OCI-M2 (cell line): ENCODE measurements around the gene ENTPD8.
"Not testable (repeated sequence)": the region's sequence is repeated elsewhere in the genome, so short reads cannot be mapped to it uniquely, and the experiment has no call there.

Experiments
- DNase-seq: peaks from one replicate; lab custom pipeline; 2025; ENCODE audit not compliant: unreplicated experiment; lab: John Stamatoyannopoulos, UW

ENTPD8 gene

DNA sequence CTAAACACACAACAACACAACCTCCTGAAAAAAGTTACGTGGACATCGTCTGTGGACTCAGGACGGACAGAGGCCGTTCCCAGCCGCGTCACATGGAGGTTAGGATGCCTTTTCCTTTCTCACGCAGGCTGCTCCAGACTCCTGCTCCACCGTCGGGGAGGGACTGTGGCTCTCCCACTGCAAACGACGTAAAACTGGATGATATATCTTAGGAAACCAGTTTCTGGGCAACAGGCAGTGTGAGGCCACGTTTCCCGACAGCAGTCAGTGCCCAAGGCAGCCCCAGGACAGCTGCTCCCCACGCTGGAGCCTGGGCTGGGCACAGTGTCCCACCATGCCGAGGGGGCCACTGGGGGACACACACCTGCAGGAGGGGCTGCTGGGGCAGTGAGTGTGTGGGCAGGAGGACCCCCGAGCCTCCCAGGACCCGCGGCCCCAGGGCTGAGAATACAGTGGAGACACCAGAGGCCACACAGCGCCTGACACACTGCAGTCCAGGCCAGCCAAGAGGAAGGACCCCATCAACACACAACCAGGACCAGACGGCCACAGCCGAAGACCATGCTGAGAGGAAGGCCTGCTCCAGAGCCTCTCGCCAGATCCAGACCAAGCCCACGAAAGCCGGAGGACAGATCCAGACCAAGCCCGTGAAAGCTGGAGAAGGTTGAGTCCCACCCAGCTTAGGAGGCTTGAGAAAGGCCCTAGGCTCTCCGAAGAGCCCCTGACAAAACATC is 44.4 kb downstream of the ENTPD8 start:
- DNase-seq = no peak

DNA sequence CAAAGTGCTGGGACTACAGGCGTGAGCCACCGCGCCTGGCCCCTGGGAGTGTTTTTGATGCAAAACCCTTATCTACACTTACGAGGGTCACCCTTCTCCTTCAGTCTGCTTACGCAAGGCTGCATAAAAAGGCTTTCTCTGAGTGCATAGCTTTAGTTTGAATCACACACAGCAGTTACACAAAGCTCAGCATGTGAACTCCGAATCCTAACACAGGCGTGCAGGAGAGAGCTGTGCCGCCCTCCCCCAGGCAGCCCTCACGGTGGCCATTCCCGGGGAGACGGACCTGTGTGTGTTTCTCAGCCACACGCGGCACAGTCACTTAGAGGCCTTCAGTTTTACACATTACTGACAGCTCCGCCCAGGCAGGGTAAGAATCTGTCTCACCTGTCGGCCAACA is 44.9 kb downstream of the ENTPD8 start:
- DNase-seq = no peak

DNA sequence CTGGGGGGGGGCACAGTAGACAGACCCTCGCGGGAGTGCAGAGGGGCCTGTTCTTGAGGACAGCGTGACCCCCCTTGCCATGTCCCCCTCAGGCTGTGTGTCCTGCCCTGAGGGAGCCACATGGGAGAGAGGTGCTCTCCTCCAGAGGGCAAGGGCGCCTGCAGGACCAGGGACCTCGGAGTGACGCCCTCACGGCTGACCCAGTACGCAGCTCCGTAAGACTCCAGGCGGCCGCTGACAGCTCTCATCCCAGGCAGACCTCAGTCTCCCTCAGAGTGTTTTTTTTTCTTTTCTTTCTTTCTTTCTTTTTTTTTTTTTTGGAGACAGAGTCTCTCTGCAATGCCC is 45.5 kb downstream of the ENTPD8 start:
- no peak for DNase-seq

DNA sequence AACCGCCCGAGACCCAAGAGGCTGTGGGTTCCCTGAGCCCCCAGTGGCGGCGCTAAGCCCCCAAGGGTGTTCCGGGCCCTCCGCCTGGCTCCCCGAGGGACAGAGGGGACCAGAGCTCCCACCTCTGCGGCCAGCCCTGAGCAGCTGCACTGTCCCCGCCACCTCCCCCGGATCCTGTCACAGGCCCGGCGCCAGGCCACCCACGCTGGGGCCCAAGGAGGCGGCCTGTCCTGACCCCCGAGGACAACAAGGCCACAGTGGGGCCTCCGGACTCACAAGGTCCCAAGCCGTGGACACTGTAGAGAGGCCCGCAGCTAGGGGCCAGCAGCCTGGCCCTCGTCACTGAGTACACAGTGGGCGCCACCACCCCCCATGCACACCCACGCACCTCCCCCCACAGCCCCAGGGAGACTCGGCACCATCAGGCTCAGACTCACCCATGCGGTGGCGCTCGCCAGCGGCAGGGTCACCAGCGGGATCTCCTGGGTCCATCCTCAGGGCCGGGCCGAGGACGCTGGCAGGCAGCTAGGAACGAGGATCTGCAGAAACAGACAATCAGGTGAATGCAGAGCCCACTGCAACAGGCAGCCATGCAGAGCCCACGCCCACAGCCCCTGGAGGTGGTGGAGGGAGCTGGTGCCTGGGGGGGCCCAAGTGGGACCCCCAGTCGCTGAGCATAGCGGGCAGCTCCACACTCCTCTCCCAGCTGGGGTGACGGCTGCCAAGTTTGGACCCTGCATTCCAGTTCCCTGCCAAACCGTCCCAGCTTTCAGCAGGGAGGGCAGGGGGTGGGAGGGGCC is 46.1 kb downstream of the ENTPD8 start:
- no peak for DNase-seq

DNA sequence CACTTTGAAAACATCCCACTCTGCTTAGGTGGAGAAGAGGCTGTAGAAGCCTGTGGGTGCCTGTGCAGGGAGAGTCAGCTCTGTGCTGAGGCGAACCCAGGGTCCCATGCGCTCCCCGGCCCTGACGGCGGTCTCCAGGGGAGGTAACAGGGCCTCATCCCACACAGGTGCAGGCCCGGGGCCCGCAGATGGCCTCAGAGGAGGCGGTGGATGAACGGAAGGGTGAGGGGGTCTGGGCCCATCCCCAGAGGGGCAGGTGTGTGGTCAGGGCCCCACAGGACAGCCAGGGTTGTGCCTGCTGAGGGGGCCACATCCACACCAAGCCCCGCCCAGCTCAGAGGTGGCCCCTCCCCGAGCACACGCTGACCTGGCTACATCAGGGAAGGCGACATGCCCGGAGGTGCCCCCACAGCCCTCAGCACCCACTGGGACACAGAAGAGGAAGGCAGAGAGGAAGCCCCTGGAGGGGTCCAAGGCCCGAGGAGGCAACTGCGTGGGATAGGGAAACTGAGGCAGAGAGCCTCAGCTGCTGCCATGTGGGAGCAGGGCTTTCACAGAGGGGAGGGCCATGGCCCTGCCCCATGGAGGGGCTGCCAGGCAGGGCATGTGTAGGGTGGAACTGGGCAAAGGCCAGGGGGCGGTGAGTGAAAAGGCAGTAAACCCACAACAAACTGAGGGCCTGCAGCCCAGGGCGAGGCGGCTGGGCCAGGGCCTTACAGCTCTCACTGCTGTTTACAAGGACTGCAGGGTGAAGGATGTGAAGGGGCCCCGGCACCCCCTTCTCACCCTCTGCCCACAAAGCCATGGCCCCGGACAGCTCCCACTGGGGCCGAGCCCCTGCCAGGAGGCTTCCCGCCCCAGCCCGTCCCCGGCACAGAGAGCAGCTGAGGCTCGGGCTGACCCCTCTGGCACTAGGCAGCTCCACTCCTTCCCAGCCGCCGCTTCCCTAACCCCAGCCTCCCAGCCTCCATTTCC is 47.7 kb downstream of the ENTPD8 start:
- no peak for DNase-seq

DNA sequence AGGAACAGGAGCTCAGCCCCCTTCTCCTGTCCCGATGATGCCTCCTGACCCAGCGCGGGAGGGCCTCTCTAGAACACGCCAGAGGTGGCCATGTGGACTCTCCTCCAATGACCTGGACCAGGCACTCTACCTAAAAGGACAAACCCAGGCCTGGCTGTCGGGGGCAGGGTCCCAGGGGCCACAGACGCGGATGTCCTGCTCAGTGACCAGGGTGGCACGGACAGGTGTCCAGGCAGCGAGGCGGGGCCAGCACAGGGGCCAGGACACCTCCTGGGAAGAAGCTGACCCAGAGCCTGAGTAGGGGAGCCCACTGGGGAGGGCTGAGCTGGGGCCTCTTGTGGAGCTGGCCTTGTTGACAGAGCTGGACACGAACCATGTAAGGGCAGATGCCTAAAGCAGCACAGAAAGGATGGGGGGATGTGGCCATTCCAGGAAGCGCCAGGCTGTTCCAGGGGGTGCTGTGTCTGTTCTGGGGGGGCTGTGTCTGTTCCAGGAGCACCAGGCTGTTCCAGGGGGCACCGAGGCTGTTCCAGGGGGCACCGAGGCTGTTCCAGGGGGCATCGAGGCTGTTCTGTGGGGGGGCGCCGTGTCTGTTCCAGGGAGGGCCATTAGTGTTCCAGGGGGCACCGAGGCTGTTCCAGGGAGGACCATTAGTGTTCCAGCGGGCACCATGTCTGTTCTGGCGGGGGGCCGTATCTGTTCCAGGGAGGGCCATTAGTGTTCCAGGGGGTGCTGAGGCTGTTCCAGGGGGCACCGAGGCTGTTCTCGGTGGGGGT is 48.7 kb downstream of the ENTPD8 start:
- no peak for DNase-seq

DNA sequence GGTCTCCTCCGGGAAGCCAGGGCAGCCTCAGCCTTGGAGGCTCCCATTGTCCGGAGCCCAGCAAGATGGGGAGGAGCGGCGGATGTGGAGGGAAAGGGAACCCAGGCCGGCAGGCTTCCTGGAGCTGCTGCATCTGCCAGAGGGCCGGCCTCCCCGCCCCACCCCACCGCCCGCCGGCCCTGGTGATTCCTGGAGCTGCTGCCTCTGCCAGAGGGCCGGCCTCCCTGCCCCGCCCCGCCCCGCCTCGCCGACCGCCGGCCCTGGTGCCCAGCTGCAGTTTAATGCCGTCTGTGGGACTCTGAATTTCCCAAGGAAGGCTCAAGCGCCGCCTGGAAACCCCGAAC is 49.8 kb downstream of the ENTPD8 start:
- DNase-seq = no peak

DNA sequence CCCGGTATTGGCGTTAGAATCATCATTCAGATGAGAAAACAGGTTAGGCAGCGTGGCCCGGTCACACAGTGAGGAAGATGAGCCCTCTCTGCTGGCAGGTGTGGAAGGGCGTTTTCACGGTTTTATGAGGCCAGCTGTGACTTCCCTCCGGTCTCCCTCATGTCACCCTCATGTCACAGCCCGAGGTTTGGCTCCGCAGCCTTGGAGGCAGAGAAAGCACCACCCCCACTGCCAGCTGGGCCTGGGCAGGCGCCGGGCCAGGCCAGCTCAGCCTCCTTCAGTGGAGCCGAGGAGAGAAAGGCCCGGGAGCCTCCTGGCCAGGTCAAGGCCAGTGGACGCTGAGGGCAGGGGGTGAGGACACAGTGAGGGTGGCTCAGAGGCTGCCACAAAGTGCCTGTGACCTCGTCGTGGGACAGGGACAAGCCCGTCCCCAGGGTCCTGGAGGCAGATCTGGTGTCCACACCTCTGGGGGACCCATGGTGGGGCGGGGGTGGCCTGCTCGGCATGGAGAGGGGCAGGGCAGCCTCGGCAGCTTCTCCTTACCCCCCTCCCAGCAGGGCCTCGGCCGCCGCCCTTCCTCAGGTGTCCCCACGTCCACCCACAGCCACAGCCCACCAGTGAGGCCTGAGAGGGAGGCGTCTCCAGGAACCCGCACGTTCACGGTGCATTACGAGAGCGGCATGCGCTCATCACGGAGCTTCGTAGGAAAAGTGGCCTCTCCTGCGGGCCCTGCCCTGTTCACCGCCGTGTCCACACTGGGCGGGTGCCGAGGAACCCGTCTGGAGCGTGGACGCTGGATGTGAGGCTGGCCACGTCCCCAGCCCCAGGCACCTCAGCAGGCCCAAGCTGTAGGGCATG is 50.4 kb downstream of the ENTPD8 start:
- no peak for DNase-seq

DNA sequence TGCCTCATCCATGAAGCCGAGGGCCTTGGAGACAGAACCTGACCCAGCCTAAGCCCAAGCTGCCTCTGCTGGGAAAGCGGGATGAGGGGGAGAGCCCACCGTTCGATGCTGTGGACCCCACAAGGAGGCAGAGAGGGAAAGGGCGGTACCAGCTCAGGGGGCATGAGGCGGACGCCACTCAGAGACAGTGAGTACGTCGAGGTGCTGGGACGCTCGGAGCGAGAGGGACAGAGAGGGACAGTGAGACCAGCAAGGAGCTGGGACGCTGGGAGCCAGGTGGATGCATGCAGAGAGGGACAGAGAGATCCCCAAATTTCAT is 51.8 kb downstream of the ENTPD8 start:
- no peak for DNase-seq

DNA sequence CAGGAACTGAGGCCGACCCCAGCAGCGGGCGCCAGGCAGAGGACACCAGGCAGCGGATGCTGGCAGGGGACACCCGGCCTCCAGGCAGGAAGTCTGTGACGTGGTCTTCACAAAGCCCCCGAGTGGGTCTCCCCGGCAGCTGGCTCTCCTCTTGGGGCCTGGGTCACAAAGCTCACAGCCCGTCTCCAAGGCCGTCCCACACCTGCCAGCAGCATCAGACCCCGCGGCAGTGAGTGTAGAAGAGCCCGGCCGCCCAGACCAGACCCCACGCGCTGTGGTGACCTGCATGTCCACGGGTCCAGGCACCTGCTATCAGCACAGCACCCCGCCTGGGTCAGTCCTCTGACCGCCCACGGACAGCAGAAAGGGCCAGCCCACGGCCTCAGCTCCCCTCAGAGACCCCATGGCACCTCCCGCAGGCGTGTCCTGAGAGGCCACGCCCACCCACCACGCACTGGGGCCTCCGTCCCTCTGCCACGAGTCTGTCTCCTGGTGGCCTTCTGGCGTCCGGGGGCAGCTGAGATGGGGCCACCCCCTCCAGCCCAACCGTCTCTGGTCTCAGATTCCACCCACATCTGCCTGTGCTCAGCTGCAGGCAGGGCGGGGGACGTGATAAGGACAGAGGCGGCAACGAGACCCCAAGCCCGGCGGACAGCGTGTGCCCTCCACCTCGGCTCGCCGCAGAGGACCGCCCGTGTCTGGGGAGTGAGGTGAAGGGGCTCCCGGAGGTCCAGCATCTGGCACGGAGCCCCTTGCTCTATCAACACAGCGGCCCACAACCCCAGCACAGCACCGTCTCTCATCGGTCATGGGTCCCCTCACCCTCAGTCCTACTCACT is 52.3 kb downstream of the ENTPD8 start:
- no peak for DNase-seq

DNA sequence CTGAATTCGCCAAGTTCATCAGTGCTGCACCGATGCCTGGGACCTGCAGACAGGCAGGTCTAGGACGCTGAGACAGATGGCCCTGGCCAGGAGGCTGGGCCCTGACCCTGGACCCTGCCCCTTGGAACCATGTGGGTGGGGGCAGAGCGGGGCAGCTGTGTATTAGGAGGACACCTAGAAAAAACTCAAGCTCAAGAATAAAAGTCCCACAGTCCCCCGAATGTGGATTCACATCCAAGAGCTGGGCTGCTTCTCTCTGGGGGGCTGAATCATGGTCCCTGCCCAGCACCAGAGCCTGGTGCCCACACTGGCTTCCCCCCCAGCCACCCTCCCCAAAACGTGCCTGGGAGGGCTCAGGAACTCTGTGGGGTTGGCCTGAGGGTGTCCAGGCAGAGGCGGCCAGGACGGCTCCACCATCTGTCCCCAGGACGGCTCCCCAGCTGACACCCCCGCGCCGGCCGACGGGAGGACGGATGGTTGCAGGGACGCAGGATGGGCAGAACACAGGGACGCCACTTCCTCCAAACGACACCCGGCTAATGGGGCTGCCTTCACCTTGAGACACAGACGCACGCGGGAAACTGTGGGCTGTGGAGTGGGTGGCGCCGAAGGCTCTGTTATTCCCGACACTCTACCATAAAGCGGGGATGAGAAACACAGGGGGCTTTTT is 53.1 kb downstream of the ENTPD8 start:
- DNase-seq = no peak

DNA sequence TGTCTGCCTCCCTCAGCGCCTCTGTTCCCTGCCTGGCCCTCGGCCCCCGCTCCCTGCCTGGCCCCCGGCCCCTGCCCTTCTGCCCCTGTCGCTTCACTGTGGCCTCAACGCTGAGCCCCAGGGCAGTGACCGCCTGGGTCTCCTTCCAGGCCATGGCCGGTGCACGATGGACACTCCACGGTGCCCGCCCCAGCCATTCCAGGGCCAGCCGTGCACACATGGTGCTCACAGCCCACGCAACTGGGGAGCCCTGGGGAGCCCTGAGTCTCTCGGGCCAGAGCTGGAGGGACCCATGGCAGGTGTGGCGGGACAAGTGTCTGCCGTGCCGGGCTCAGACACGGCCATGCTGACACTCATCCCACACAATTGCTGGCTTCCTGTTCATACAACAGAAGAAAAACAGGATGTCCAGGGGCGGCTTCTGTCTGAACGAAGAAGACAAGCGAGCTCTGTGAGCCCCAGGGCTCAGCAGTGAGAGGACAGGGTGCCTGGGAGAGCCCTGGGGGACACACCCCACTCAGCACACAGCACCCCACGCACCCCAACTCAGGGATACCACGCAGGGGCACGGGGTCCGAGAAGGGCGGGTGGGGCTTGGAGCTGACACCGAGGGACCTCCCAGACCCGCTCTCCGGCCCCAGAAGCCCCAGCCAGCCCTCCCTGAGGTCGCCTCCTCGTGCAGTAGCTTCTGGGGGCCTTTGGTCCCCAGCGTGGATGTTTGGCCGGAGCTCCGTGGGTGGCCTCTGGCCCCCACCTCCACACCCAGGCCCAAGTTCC is 53.9 kb downstream of the ENTPD8 start:
- DNase-seq = no peak

DNA sequence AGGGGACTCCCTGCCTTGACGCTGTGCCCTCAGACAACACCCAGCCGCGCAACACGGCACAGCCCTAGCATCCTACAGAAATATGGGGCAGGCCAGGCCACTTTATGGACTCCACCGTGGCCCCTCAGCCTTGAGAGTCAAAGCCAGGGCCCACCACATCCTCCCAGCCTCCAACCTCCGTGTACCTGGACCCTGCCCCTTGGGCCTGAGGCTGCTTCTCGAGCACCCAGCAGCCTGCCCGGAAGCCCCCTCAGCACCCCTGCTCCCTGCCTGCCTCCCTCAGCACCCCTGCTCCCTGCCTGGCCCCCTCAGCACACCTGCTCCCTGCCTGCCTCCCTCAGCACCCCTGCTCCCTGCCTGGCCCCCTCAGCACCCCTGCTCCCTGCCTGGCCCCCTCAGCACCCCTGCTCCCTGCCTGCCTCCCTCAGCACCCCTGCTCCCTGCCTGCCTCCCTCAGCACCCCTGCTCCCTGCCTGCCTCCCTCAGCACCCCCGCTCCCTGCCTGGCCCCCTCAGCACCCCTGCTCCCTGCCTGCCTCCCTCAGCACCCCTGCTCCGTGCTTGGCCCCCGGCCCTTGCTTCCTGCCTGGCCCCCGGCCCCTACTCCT is 54.5 kb downstream of the ENTPD8 start:
- DNase-seq = not testable (repeated sequence)

DNA sequence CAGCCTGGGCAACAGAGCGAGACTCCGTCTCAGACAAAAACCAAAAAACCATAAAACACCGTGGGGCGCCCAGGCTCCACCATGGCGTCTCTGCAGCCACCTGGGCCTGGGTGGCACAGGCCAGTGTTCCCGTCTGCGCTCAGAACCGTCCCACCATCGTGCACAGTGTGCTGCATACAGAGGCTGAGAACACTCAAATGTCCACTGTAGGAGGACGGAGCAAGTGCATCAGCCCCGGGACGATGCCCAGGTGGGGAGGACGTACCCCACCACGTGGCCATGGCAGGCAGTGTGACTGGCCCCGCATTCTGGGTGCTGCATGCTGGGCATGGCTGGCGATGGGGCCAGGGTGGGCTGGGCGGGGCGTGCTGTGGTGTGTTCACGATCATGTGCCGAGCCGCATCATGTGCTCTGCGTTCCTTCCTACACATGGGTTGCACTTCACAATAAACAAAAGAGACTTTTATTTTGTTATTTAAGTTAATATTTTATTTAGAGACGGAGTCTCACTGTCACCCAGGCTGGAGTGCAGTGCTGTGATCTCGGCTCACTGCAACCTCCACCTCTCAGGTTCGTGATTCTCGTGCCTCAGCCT is 56.0 kb downstream of the ENTPD8 start:
- no peak for DNase-seq
